ENCODE data around the gene NFIC. TPM values are rescaled to one million over a fixed set of nuclear protein-coding genes. Genes with fewer than 3 reads are reported as not detected.
A peak's percentile ranks its signal among the peaks of the same experiment; 100 is the strongest.

Gene NFIC
- total and polyA plus RNA-seq, 2 donors from 2014 or later: 20.3 to 173 TPM

- peak in 1 of 5 donors; percentile 84 for DNase-seq
- H3K4me3 ChIP-seq (ENCODE audit: low read length in 3 of 3): no peak overlapping the region
Observed at GRCh38 chr19:3335431-3336350, 30.7 kb upstream of the NFIC start.

GRCh38 chr19:3336351-3336679 is 30.1 kb upstream of the NFIC start:
- no peaks in the 10 kb centered on the region for H3K9me3 ChIP-seq (ENCODE audit: control insufficient read depth in 2 of 3, insufficient read depth in 1 of 3, low read length in 3 of 3)
- no peak for FAIRE-seq
- H3K4me3 ChIP-seq (ENCODE audit: low read length in 3 of 3): no peak overlapping the region
- H3K27me3 ChIP-seq (ENCODE audit: control insufficient read depth, insufficient read depth, low read length): no peaks in the 10 kb centered on the region
- peak overlapping the region; percentile 94 to 96 for H3K27ac ChIP-seq (ENCODE audit: low read depth in 2 of 2, low read length in 2 of 2)
- intact Hi-C loops (cut with DNase I): no loop called here
- DNase-seq: no peak
- no peak for TF ChIP-seq CTCF (IDR thresholded peaks at IDR 0.05; ENCODE audit: borderline replicate concordance, extremely low read depth, insufficient read depth)
- peak overlapping the region in 1 of 3 donors; percentile 3 for H3K9ac ChIP-seq (ENCODE audit: low read length in 3 of 3)
- no peaks in the 10 kb centered on the region for H3K36me3 ChIP-seq (ENCODE audit: control insufficient read depth in 2 of 3, insufficient read depth in 3 of 3, low read length in 3 of 3)
- H3K4me1 ChIP-seq (ENCODE audit: control insufficient read depth in 2 of 3, insufficient read depth in 2 of 3, low read depth in 1 of 3, low read length in 3 of 3): peaks cover 0 to 29% (median 23%) of the 10 kb centered on the region in 3 donors

More at GRCh38 chr19:3335431-3336350, 30.7 kb upstream of the NFIC start:
- no peaks in the 10 kb centered on the region for H3K9me3 ChIP-seq (ENCODE audit: control insufficient read depth in 2 of 3, insufficient read depth in 1 of 3, low read length in 3 of 3)
- H3K9ac ChIP-seq (ENCODE audit: low read length in 3 of 3): peak overlapping the region in 2 of 3 donors; percentile 14 to 24
- H3K36me3 ChIP-seq (ENCODE audit: control insufficient read depth in 2 of 3, insufficient read depth in 3 of 3, low read length in 3 of 3): no peaks in the 10 kb centered on the region
- H3K27me3 ChIP-seq (ENCODE audit: control insufficient read depth, insufficient read depth, low read length): no peaks in the 10 kb centered on the region
- peaks cover 0 to 29% (median 23%) of the 10 kb centered on the region in 3 donors for H3K4me1 ChIP-seq (ENCODE audit: control insufficient read depth in 2 of 3, insufficient read depth in 2 of 3, low read depth in 1 of 3, low read length in 3 of 3)
- intact Hi-C loops (cut with DNase I): no loop called here
- TF ChIP-seq CTCF (IDR thresholded peaks at IDR 0.05; ENCODE audit: borderline replicate concordance, extremely low read depth, insufficient read depth): no peak
- FAIRE-seq: no peak
- peak overlapping the region; percentile 94 to 96 for H3K27ac ChIP-seq (ENCODE audit: low read depth in 2 of 2, low read length in 2 of 2)

GRCh38 chr19:3336680-3337523 is 29.5 kb upstream of the NFIC start:
- H3K4me3 ChIP-seq (ENCODE audit: low read length in 3 of 3): no peak overlapping the region
- no peaks in the 10 kb centered on the region for H3K27me3 ChIP-seq (ENCODE audit: control insufficient read depth, insufficient read depth, low read length)
- H3K4me1 ChIP-seq (ENCODE audit: control insufficient read depth in 2 of 3, insufficient read depth in 2 of 3, low read depth in 1 of 3, low read length in 3 of 3): peaks cover 0 to 29% (median 23%) of the 10 kb centered on the region in 3 donors
- no peaks in the 10 kb centered on the region for H3K36me3 ChIP-seq (ENCODE audit: control insufficient read depth in 2 of 3, insufficient read depth in 3 of 3, low read length in 3 of 3)
- DNase-seq: peak in 4 of 5 donors; percentile 35 to 98 (median 53)
- intact Hi-C loops (cut with DNase I): no loop called here
- FAIRE-seq: no peak
- H3K9me3 ChIP-seq (ENCODE audit: control insufficient read depth in 2 of 3, insufficient read depth in 1 of 3, low read length in 3 of 3): no peaks in the 10 kb centered on the region
- peak overlapping the region in 1 of 3 donors; percentile 77 for H3K9ac ChIP-seq (ENCODE audit: low read length in 3 of 3)
- H3K27ac ChIP-seq (ENCODE audit: low read depth in 2 of 2, low read length in 2 of 2): peak overlapping the region; percentile 94 to 96
- TF ChIP-seq CTCF (IDR thresholded peaks at IDR 0.05; ENCODE audit: borderline replicate concordance, extremely low read depth, insufficient read depth): no peak

All from kidney (tissue), 14 donors.